Measurements from ENCODE around the gene AMH.

Gene AMH

DNA sequence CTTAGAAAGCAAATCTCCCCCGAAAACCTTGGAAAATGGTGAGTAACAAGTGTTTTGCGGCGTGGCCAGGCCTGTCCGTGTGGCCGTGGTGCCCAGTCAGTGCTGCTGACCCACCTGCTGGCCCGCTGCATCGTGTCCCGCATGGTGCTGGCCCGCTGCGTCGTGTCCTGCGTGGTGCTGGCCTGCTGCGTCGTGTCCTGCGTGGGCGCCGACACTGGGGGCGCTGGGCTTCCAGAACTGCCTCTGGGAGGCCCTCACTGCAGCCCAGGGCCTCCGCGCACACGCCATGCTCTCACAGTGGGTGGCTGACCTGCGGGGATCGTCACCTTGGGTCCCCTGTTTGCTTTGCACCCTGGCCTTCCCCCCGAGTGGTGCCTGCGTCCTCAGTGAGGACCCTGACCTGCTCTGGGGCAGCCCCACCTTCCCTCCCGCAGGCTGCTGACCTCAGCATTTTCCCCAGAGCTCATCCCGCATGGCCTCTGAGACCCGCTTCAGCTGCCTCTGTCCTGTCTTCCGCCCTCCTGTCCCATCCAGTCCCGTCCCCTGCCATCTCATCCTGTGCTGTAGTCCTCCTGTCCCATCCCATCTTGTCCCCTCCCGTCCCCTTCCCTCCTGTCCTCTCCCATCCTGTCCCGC, 23.6 kb upstream of the AMH start:
- no peaks in the 10 kb centered on the region for H3K9me3 ChIP-seq (ENCODE audit: low read length)
- no peak overlapping the region for H2AFZ ChIP-seq (ENCODE audit: low read depth, low read length)
- peaks cover 75% of the 10 kb centered on the region for H3K36me3 ChIP-seq (ENCODE audit: insufficient read depth, low read length)
- no peak overlapping the region for H3K4me3 ChIP-seq (ENCODE audit: low read length)
- no peaks in the 10 kb centered on the region for H3K4me1 ChIP-seq (ENCODE audit: insufficient read depth, low read length)
- H3K27me3 ChIP-seq (ENCODE audit: insufficient read depth, low read length), result no peaks in the 10 kb centered on the region

DNA sequence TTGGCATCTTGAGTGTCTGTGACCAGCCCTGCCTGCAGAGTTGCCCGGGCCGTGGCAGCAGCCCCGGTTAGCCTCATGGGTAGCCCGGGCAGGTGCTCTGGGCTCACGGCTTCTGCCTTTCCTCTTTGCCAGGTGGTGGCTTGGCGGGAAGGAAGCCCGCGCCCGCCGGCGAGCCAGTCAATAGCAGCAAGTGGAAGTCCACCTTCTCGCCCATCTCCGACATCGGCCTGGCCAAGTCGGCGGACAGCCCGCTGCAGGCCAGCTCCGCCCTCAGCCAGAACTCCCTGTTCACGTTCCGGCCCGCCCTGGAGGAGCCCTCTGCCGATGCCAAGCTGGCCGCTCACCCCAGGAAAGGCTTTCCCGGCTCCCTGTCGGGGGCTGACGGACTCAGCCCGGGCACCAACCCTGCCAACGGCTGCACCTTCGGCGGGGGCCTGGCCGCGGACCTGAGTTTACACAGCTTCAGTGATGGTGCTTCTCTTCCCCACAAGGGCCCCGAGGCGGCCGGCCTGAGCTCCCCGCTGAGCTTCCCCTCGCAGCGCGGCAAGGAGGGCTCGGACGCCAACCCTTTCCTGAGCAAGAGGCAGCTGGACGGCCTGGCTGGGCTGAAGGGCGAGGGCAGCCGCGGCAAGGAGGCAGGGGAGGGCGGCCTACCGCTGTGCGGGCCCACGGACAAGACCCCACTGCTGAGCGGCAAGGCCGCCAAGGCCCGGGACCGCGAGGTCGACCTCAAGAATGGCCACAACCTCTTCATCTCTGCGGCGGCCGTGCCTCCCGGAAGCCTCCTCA, 22.9 kb upstream of the AMH start:
- Histone ChIP-seq H2AFZ (ENCODE audit: low read depth, low read length) (no peak overlapping the region), H3K4me3 (ENCODE audit: low read length) (no peak overlapping the region), H3K36me3 (ENCODE audit: insufficient read depth, low read length) (peaks cover 76% of the 10 kb centered on the region), H3K9me3 (ENCODE audit: low read length) (no peaks in the 10 kb centered on the region), H3K4me1 (ENCODE audit: insufficient read depth, low read length) (no peaks in the 10 kb centered on the region), H3K27me3 (ENCODE audit: insufficient read depth, low read length) (no peaks in the 10 kb centered on the region)

DNA sequence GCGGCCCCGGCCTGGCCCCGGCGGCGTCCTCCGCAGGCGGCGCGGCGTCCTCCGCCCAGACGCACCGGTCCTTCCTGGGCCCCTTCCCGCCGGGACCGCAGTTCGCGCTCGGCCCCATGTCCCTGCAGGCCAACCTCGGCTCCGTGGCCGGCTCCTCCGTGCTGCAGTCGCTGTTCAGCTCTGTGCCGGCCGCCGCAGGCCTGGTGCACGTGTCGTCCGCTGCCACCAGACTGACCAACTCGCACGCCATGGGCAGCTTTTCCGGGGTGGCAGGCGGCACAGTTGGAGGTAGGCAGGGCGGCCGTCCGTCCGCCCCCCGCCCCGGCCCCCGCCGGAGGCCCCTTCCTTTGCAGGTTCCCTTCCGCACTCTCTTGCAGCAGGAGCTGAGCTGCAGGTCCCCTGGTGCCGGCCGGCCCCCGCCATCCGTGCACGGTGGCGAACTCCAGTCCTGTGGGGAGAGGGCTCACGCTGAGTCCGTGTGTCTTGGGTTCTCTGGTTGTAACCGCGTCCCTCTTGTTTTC, 22.2 kb upstream of the AMH start:
- peaks cover 71% of the 10 kb centered on the region for H3K36me3 ChIP-seq (ENCODE audit: insufficient read depth, low read length)
- H3K4me1 ChIP-seq (ENCODE audit: insufficient read depth, low read length), result no peaks in the 10 kb centered on the region
- H3K9me3 ChIP-seq (ENCODE audit: low read length), result no peaks in the 10 kb centered on the region
- H3K4me3 ChIP-seq (ENCODE audit: low read length), result no peak overlapping the region
- H2AFZ ChIP-seq (ENCODE audit: low read depth, low read length), result no peak overlapping the region
- H3K27me3 ChIP-seq (ENCODE audit: insufficient read depth, low read length), result no peaks in the 10 kb centered on the region

DNA sequence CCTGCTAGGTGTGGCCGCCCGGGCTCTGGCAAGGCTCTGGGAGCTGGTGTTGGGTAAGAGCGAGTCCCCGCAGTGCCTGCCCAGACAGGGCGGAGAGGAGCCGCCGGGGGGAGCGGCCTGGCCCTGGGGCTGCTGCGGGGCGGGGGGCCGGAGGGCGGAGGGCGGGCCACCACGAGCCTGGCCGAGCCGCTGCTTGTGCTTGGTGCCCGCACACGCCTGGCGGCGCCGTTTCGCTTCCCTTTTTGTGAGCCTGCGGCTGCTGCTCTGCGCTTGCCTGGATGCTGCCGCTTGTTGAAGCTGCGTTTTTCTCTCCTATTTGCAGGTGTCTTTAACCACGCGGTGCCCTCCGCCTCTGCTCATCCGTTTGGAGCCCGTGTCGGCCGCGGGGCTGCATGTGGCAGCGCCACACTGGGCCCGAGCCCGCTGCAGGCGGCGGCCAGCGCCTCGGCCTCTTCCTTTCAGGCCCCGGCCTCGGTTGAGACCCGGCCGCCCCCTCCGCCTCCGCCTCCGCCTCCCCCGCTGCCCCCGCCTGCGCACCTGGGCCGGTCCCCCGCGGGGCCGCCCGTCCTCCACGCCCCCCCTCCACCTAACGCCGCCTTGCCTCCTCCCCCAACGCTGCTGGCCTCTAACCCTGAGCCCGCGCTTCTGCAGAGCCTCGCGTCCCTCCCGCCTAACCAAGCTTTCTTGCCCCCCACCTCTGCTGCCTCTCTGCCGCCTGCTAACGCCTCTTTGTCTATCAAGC, 21.5 kb upstream of the AMH start:
- Histone ChIP-seq H2AFZ (ENCODE audit: low read depth, low read length) (no peak overlapping the region), H3K36me3 (ENCODE audit: insufficient read depth, low read length) (peaks cover 69% of the 10 kb centered on the region), H3K4me1 (ENCODE audit: insufficient read depth, low read length) (no peaks in the 10 kb centered on the region), H3K27me3 (ENCODE audit: insufficient read depth, low read length) (no peaks in the 10 kb centered on the region), H3K4me3 (ENCODE audit: low read length) (no peak overlapping the region), H3K9me3 (ENCODE audit: low read length) (no peaks in the 10 kb centered on the region)

DNA sequence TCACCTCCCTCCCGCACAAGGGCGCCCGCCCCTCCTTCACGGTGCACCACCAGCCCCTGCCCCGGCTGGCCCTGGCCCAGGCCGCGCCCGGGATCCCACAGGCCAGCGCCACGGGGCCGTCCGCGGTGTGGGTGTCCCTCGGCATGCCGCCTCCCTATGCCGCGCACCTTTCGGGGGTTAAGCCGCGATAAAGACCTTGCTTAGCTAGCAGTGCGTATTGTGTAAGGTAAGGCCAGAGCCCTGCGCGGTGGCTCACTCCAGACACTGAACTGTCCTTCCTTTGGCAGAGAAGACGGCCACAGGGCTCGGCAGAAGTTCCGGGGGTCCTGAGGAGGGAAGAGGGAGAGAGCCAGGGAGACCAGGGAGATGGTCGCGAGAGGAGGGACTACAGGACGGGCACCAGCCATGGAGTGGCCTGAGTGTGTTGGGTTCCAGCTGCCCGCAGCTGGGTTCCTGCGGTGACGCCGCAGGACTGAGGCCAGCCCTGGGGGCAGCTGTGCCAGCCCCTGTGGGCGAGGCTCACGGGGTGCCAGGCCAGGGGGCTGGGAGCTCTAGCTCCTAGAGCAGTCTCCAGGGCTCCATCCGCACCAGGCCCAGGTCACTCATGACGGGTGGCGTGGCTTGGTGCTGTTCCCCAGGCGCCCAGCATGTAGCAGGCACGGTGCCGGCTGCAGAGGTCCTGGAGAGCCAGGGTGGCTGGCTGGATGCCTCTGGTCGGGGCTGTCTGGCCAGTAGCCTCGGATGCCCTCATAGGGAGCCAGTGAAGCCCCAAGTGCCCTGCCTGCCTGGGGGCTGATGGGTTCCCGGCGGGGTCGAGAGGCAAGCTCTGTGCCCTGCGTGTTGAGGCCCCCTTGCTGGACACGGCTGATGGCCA, 20.7 kb upstream of the AMH start:
- peaks cover 77% of the 10 kb centered on the region for H3K36me3 ChIP-seq (ENCODE audit: insufficient read depth, low read length)
- no peaks in the 10 kb centered on the region for H3K27me3 ChIP-seq (ENCODE audit: insufficient read depth, low read length)
- H3K9me3 ChIP-seq (ENCODE audit: low read length), result no peaks in the 10 kb centered on the region
- no peak overlapping the region for H3K4me3 ChIP-seq (ENCODE audit: low read length)
- no peak overlapping the region for H2AFZ ChIP-seq (ENCODE audit: low read depth, low read length)
- no peaks in the 10 kb centered on the region for H3K4me1 ChIP-seq (ENCODE audit: insufficient read depth, low read length)

DNA sequence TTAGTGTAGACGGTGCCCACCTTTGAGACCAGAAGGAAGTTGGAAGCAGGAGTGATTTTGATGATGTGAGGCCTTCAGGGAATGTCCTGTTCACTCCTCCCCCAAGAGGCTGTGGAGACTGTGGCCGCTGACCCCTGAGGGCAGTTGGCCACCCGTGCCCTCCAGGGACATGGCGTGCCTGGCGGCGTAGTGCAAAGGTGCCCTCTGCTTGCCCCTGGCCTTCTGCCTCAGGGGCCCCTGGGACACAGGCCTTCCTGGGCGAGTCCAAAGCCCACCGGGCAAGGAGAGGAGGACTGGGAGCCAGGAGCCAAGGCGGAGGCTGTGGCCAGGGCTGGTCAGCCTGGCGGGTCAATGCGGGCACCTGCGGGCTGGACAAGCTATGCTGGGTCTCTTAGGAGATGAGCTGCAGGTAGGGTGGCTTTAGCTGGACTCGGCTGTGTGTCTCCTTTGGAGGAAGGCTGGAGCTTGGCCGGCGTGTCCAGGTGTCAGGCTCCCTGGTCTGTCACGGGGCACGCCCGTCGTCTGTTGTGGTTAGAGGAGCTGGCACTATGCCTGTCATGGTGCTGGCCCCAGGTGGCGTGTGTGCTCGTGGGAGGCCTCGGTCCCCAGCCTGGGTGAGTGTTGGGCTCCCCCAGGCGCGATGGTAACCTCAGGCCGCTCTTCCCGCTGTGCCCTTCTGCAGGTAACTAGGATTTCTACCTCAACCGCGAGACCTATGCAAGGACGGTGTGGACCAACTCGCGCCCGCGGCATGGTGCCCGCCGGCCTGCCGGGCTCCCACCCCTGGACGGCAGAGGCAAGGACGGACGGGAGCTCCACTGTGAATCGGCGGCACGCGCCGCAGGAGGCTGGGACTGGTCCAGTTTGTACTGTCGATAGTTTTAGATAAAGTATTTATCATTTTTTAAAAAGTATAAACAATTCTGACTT, 19.8 kb upstream of the AMH start:
- no peaks in the 10 kb centered on the region for H3K9me3 ChIP-seq (ENCODE audit: low read length)

DNA sequence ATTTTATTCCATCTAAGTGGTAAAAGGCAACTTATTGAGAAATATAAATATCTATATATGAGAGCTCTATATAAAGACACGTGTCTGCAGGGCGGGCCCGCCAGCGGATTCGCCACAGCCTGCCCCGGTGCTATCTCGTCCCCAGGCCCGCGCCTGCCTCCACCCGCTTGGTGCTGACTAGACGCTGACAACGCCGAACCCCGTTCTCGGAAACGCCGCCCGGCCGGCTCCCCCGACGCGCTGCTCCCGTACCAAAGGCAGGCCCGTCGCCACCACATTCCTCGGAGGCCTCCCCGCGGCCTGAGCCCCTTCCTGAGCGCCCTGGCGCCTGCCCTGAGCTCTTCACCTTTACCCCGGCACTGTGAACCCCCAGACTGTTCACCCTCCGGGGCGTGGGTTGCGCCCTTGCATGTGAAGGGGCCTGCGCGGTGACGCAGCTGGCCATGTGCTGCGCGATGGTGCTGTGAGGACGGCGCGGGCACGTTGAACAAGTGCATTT, 19.0 kb upstream of the AMH start:
- Histone ChIP-seq H3K36me3 (ENCODE audit: insufficient read depth, low read length) (peaks cover 71% of the 10 kb centered on the region), H2AFZ (ENCODE audit: low read depth, low read length) (no peak overlapping the region), H3K9me3 (ENCODE audit: low read length) (no peaks in the 10 kb centered on the region), H3K4me1 (ENCODE audit: insufficient read depth, low read length) (peaks cover 6% of the 10 kb centered on the region), H3K4me3 (ENCODE audit: low read length) (no peak overlapping the region), H3K27me3 (ENCODE audit: insufficient read depth, low read length) (no peaks in the 10 kb centered on the region)

More for the DNA sequence above, 19.8 kb upstream of the AMH start:
- Histone ChIP-seq H3K4me1 (ENCODE audit: insufficient read depth, low read length) (peaks cover 3% of the 10 kb centered on the region), H3K36me3 (ENCODE audit: insufficient read depth, low read length) (peaks cover 79% of the 10 kb centered on the region), H3K27me3 (ENCODE audit: insufficient read depth, low read length) (no peaks in the 10 kb centered on the region), H3K4me3 (ENCODE audit: low read length) (no peak overlapping the region), H2AFZ (ENCODE audit: low read depth, low read length) (no peak overlapping the region)

DNA sequence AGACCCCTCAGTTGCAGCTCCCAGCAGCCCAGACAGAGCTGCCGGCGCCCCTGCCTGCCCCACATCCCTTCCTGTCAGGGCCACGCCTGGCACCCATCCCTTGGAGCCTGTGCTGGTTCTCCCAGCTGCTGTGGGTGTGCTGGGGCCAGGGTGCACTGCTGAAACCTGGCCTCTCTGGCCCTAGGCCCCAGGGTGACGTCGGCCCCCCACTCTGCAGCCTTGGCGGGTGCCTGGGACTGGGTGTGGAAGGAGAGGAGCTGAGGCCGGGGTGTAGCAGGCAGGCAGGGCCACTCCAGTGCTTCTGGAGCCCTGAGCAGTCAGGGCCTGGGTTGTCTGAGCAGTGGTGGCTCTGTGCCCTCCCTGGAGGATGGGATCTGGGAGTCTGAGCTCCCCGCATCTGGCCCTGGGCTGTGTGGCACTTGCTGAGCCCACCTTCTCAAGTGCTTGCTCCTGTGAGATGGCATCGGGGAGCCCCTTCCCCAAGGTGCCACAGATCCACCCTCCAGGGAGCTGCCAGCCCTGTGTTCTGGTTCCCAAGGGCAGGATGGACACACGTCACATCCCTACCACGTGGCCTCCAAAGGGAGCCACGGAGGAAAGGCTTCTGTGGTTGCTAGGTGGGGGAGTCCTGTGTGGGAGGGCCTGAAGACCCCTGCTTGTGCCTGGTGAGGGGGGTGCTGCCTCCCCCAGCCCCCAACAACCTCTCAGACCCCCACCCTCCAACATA, 18.2 kb upstream of the AMH start:
- Histone ChIP-seq H3K9me3 (ENCODE audit: low read length) (no peaks in the 10 kb centered on the region), H3K27me3 (ENCODE audit: insufficient read depth, low read length) (no peaks in the 10 kb centered on the region), H2AFZ (ENCODE audit: low read depth, low read length) (no peak overlapping the region), H3K4me3 (ENCODE audit: low read length) (no peak overlapping the region), H3K4me1 (ENCODE audit: insufficient read depth, low read length) (peaks cover 10% of the 10 kb centered on the region), H3K36me3 (ENCODE audit: insufficient read depth, low read length) (peaks cover 66% of the 10 kb centered on the region)

DNA sequence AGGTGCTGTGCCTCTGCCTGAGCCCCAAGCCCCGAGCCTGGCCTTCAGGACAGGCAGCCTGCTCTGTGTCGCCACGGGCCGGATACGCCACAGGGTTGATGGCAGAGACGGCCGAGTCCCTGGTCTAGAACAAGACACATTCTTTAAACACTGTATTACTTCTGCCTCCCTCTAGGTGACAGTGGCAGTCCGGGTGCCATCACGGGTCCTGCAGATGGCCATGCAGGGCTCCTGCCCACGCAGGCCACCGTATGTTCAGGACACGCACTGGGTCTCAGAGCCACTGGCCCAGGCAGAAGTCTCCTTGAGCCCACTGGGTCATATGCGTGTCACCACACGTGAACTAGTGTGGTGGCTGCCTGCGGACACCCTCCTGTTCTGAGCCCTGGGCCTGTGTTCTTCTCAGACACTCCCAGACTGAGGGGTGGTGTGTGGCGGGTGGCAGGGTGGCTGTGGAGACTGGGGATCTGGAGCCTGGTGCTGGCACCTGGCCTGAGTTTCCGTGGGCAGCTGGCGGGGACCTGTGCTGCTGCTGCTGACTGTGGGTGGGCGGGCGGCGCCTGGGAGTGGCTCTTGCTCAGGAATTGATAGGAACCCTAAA, 17.4 kb upstream of the AMH start:
- no peak overlapping the region for H3K4me3 ChIP-seq (ENCODE audit: low read length)
- H3K4me1 ChIP-seq (ENCODE audit: insufficient read depth, low read length), result peaks cover 10% of the 10 kb centered on the region
- H3K36me3 ChIP-seq (ENCODE audit: insufficient read depth, low read length), result peaks cover 58% of the 10 kb centered on the region
- no peaks in the 10 kb centered on the region for H3K27me3 ChIP-seq (ENCODE audit: insufficient read depth, low read length)
- no peaks in the 10 kb centered on the region for H3K9me3 ChIP-seq (ENCODE audit: low read length)
- H2AFZ ChIP-seq (ENCODE audit: low read depth, low read length), result no peak overlapping the region

DNA sequence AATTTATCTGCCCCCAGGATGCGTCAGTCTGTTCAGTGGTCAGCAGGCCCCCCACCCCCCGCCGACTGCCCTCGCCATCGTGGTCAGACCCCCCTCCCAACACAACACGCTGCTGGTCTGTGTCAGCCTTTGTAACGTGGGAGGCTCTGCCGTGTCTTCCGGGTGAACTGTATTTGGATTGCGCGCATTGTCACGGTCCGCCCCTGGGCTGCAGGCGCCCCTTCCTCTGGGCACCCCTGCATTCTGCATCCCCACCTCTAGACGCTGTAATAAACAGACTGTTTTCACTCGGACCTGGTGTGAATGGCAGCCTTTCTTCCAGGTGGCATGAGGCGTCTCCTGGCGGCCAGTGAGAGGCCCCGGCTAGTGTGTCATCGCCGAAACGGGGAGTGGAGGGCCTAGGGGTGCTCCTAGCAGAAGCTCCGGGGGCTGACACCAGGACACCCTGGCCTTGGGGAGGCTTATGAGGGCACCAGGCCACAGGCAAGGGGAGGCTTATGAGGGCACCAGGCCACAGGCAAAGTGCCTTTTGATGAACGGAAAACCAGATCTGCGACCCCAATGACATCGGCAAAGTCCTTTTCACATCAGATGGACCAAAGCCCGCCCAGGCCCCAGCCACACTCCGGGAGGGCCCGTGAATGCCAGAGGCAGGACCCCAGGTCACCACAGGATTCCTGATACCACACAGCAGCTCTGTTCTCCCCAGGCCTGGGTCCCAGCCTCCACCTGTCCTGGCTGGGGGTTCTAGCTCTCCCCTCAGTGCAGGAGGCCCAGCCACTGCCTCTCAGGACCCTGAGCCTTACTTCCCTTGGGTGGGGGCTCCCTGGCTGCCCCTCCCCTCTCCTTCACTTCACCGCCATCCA, 16.6 kb upstream of the AMH start:
- Histone ChIP-seq H3K4me1 (ENCODE audit: insufficient read depth, low read length) (peaks cover 16% of the 10 kb centered on the region), H3K4me3 (ENCODE audit: low read length) (no peak overlapping the region), H2AFZ (ENCODE audit: low read depth, low read length) (no peak overlapping the region), H3K9me3 (ENCODE audit: low read length) (no peaks in the 10 kb centered on the region), H3K36me3 (ENCODE audit: insufficient read depth, low read length) (peaks cover 51% of the 10 kb centered on the region), H3K27me3 (ENCODE audit: insufficient read depth, low read length) (no peaks in the 10 kb centered on the region)

Measured in neuron (in vitro differentiated cells).